Left renal cortex interstitium (tissue), 4 donors: ENCODE measurements around the gene GRK5. TPM values are rescaled to one million over a fixed set of nuclear protein-coding genes. Genes with fewer than 3 reads are reported as not detected.
"Not testable (repeated sequence)": the region's sequence is repeated elsewhere in the genome, so short reads cannot be mapped to it uniquely, and the experiment has no call there.

Experiments
- DNase-seq, 4 donors: peaks; one replicate each; pipeline ENCODE4 v3.0.0-alpha.2; 2013; ENCODE audit warnings: low read depth in 4 of 4, low spot score in 2 of 4, missing footprints in 1 of 4
- polyA plus RNA-seq, 4 donors: library from polyadenylated mRNA; unstranded; fragments of 120-200 nt; gene quantifications; one replicate each; pipeline ENCODE4 v1.2.1, GENCODE V29; 2013; ENCODE audit not compliant: insufficient read length in 4 of 4

The GRK5 gene
- polyA plus RNA-seq, 4 donors, result 15.0 to 17.4 (median 16.4) TPM

DNA sequence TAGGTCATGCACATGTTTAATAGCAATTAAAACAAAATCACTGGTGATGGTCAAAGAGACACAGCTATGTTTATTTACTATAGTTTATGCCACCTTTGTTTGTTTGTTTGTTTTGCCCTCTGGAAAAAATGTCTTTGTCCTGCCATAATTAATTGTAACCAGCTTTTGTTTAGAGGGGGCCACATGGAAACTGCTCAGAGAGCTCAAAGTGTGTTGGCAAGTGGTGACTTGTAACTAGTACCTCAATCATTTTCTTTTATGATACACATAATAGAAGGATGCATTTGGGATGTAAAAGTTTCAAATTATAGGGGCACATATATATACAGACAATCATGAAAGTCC lies 40.2 kb downstream of the GRK5 start:
- no peak for DNase-seq

DNA sequence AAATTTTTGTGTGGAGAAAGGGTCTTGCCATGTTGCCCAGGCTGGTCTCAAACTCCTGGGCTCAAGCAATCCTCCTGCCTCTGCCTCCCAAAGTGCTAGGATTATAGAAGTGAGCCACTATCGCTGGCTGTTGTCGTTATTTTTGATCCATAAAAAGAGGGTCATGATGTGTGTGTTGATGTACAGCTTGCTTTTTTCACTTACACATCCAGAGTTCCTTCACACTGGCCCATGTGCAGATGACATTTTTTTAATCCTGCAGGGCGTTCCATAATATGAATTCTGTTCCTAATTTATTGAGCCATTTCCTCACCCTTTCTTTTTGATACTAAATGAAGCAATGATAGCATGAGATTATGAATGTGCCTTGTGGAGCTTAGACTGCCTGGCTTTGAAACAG lies 40.8 kb downstream of the GRK5 start:
- no peak for DNase-seq

DNA sequence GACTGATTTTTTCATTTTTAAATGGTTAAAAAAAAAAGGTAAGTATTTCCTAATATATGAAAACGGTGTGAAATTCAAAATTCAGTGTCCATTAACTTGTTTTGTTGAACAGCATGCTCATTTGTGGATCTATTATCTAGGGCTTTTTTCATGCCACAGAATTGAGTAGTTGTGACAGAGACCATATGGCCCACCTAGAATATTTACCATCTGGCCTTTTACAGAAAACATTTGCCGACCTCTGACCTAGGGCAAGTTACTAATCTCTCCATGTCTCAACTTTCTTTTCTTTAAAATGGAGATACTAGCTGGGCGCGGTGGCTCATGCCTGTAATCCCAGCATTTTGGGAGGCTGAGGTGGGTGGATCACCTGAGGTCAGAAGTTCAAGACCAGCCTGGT lies 41.3 kb downstream of the GRK5 start:
- DNase-seq, result no peak

DNA sequence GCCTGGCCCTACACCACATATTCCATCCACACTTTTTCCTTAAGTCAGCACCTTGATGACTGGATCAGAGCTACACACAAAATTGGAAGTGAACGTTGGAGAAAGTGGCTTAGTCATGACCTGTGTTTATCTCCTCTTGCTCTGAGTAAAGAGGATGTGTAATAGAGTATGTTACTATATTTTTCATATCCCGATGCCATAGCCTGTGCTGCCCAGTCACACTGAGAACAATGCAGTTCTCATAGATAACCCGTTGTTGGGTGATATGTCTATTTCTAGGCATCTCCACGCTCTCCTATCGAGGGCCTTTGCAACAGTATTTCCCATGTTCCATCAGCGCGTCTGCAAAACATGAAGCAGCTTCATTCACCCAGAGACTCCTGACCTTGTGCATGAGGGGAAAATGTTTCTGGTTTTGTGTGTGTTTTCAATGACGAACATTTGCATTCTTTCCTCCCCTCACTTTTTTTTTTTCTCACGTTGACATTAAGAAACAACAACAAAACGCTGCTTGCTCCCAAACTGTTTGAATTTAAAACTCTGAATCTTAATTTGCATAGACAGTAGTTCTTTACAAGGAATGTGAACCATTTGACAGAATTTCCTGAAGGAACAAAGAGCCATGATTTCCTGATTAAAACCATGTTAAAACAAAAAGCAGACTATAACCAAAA lies 43.4 kb downstream of the GRK5 start:
- DNase-seq, result no peak

DNA sequence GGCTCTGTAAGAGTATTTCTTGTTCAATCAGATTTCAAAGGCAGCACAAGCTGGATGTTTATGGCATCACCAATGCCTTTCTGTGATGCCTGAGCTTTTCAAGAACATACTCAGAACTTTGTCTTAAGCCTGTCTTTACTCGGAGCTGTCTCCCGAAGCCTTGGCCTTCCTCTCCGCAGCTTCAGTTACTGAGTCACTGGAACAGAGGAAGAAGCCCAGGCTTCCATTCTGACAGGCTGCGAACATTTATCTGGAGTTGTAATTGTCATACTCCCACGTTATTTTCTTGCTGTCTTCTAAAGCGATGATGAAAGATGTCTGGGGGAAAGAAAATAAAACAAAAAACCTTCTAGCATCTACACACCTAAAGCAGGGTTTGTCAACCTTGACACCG lies 43.9 kb downstream of the GRK5 start:
- no peak for DNase-seq

DNA sequence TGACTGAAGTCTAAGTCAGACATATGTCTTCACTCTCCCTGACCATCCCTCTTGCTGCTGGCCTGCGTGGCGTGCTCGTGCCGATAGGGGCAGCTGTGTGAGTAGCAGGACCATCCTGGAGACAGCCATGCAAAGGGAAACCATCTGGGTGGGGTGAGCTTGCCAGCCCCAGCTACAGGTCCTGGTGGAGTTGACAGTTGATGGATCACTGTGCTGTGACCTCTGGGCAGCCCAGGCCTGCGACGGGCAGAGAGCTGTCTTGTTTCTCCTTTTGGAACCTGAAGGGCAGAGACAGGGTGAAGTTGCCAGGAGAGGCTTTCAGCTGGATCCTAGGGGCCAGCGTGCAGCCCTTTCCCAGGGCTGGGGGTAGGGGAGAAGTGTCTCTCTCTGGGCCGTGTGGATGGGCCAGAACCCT lies 44.7 kb downstream of the GRK5 start:
- DNase-seq, result no peak

DNA sequence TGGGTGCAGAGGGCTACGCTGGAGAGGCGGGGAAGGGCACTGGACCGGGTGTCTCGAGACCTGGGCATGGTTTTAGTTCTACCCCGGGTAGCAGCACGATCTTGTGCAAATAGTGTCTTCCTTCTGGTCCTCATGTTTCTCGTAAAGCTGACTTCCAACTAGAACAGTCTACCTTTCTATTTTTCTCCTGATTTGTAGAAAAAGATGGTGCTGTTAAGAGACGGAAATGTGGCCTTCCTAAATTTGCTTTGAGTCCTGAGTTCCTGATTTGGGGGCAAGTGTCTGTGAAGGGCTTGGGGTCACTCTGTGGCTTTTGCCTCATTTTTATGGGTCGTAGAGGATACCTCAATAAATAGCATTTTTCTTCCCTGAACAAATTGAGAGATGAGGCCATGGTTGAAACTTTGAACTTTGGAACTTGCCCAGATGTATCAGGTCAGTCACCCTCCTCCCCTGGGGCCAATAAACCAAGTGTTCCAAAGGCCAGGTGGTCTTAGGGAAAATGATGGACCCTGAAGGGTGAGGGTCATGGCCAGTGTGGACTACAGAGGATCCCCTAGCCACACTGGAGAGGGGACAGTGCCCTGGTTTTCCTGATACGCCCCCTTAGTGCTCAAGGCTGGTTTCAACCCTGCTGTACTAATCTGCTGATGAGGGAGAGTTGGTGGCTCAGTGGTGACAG lies 45.2 kb downstream of the GRK5 start:
- DNase-seq, result no peak

DNA sequence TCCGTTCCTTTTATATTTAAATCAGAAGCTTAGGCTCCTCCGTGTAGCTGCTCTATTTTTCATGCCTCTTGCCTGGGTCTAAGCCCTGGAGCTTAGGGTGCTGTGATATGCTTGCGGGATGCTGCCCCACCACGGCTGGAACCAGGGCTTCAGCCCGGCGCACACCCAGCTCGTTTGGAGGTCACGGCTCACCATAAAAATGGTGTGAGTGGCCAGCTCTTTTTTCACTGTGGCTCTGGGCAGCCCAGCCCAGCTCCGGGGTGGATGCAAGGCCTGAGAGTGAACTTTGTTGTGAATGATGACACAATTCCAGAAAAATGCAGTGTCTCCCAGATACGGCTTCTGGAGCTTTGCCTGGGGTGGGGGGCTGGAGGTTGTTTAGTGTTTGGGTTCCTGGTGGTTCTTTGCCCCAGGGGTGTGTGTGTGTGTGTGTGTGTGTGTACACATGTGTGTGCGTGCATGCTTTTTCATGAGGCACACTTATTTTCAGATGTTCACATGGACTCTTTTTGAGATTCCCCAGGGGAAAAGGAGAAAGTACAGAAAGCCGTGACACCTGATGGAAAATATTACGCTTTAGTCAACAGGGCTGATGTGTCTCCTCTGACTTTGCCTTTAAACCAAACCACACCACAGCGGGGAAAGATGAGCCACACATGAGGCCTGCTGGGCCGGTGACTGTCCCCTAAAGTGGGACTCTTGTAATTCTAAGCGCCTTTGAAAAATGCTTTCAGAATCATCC lies 46.2 kb downstream of the GRK5 start:
- DNase-seq, result no peak

DNA sequence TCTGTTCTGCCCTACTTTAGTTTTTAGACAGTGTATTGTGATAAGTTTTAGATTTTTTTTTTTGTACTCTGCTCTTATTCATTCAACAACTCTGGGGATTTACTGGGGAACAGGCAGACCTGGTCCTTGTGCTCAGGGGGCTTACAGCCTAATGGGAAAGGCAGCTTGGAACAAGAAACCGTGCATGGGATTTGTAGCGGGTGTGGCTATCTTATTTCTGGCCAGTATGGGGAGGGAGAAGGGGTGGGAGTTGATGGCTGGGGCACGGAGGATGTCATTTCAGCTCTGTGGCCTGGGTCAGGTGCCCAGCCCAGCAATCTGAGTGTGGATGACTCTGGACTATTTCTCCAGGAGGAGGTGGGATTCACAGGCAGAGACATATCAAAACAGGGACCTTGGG lies 47.0 kb downstream of the GRK5 start:
- no peak for DNase-seq

DNA sequence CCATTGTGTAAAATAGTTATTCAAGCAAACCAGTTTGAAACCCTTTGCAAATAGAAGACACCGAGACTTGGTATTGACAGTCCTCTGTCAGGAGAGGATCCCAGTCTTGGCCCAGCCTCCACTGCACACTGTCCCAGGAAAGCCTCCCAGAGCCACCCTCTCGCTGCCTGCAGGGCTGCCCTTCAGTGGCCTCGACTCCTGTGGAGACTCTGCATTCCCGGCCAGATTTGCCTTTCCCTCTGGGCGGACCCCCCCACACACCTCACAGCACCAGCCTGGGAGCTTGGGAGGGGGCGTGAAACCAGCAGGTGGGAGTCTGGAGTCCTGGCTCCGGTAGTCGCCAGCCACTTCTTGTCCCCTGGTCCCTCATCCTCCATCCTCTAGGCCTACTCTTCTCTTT lies 48.7 kb downstream of the GRK5 start:
- DNase-seq, result no peak

DNA sequence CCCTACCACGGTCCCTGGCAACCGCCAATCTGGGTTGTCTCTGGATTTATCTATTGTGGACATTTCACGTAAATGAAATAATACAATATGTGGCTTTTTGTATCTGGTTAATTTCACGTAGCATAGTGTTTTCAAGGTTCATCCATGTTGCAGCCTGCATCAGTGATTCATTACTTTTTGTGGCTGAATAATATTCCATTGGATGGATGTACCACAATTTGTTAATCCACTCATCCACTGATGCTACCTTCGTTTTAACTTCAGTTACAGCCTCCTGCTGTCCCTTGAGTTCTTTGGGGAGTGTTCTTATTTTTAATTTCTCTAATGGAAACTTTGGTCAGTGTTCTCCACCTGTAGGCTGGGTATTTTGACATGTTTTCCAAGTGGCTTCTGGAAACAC lies 49.5 kb downstream of the GRK5 start:
- DNase-seq, result no peak

DNA sequence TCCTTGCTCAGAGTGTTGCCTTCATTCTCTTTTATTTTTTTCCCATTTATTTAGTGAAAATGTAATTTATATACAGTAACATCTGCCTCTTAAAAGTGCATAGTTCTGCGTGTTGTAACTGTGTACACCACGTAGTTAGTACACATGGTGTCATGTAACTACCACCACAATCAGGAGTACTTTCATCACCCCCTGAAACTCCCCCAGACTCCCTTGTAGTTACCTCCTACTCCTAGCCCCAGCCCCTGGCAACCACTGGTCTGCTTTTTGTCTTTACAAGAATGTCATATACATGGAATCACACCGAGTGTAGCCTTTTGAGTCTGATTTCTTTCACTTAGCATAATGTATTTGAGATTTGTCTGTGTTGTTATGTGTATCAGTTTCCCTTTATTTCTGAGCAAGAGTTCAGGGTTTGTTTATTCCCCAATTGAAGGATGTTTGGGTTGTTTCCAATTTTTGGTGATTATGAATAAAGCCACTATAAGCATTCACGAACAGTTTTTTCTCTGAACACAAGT lies 50.6 kb downstream of the GRK5 start:
- no peak for DNase-seq

DNA sequence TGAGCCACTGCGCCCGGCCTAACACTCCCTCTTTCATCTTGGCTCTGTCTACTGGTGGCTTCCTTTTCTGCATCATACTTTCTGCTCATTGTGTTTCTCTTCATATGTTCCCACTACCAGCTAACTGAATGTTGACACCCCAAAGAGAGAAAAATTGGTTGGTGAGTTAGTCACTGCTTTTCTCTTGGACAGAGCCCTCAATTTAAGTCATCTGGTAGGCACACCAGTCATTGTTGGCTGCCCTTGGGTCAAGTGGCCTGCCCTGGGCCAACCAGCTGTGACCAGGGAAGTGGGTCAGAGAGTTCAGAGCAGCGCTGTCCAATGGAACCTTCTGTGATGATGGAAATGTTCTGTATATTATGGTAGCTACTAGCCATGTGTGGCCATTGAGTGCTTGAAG lies 52.0 kb downstream of the GRK5 start:
- no peak for DNase-seq

DNA sequence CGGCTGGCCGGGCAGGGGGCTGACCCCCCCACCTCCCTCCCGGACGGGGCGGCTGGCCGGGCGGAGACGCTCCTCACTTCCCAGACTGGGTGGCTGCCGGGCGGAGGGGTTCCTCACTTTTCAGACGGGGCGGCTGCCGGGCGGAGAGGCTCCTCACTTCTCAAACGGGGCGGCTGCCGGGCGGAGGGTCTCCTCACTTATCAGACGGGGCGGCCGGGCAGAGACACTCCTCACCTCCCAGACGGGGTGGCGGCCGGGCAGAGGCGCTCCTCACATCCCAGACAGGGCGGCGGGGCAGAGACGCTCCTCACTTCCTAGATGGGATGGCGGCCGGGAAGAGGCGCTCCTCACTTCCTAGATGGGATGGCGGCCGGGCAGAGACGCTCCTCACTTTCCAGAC lies 53.6 kb downstream of the GRK5 start:
- not testable (repeated sequence) for DNase-seq

DNA sequence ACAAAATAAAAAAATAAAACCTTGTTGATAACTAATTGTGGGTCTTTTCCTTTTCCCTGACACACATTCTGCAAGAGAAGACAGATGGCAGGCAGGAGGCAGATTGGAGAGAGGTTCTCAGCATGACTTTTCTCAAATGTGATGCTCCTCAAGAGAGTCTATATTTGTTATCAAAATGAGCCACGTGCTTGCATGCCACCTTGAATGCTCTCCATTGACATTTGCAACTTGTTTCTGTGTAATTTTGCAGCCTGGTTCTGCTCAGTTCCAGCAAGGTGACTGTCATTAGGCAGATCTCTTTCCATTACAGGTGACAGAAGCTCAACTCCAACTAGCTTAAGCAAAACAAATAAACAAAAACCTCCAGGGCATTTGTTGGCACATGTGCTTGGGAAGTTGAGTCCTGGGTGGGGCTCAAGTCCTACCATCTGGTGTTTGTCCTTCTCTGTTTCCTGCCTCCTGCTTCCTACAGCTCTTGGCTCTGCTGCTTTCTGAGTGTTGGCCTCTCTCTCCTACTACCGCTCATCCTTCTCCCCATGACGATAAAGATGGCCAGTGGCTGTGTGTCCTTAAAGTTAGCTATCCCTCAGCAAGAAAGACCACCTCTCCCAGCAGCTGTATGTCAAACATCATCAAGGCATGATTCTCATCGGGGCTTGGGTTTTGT lies 56.7 kb downstream of the GRK5 start:
- no peak for DNase-seq

DNA sequence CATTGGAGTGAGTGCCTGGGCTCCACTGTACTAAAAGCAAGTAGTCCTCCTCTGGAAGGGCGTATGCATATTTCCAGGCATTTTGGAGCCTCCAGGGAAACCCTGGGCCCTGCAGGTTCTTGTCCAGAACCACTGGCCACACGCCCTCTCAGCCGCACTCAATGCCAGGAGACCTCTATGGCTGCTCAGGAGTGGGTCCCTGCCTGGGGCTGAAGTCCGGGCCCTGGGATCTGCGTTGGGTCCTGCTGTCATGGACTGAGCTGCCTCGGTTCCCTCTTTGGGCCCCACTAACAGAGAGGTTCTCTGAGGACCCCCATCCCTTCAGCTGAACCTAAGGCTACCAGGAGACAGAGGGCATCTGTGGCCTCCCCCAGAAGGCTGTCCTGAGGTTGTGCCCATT lies 58.3 kb downstream of the GRK5 start:
- no peak for DNase-seq

DNA sequence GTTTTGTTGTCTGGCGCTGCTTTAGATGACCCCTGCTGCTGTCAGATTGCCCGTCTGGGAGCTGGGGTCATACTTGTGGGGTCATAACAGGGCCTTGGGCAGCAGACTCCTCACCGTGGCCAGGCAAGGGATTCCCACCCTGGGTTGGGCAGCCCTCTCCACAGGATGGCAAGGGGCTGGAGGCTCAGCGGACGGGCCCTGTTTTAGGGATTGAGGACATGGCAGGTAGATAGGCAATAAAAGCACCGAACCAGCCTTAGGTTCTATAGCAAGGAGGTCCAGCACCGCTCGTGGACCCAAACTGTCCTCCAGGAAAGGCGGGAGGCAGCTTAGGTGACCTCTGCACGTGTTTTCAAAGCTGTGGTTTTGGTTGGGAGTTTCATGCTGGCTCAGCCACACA lies 60.0 kb downstream of the GRK5 start:
- DNase-seq, result no peak

DNA sequence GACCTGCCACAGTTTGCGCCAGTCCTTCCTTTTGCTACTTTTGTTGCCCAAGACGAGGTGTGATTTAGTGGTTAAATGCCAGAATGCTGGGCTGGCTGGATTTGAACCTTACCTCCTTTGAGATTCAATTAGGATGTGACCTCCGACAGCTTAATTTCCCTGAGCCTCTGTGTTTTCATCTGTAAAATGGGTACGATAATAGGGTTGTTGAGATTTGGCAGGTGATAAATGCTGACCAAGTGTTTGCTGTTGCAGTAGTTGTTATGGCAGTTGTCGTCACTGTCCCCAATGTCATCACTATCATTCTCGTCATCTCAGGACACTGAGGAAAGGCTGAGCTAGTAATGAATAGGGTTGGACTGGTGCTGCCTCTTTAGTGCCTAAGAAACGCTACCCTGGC lies 61.1 kb downstream of the GRK5 start:
- no peak for DNase-seq

DNA sequence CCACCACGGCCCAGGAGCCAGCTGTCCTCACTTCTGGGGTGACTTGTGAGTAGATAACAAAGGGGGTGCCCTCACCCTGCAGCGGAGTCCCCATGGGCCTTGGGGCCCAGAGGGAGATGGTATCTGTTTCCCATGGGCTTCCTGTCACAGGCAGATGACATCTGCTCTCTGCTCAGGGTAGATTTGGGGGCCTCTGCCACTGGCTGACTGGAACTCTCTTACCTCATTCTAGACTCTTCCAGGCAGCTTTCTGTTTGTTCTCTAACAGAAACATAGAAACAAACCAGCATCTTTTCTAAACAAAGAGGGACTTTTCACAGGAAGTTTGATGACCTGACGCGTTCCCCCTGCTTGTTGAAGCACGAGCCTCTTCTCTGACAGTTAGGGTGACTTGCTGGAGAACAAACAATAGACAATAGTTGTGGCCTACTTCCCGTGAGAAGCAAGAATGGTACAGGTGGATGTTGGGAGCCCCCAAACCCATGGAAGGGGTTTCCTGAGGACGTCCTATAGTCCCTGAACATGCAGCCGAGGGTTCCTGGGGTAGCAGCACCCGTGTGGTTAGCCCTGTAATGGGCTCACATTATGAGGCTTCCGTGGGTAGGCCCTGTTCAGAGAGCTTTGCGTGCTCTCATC lies 61.6 kb downstream of the GRK5 start:
- no peak for DNase-seq

DNA sequence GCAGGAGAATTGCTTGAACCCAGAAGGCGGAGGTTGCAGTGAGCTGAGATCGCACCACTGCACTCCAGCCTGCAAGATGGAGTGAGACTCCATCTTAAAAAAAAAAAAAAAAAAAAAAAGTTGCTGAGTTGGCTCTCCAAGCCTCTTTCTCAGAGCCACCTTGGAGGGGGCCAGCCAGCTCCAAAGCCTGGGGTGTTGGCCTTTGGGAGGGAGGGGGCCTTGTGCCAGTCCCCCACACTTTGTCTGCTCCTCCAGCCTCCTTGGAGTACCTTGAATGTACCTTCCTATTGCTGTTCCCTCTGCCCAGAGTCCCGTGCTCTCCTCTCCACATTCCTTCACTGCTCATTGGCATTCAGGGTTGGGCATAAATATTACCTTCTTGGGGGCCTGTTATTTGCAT lies 62.4 kb downstream of the GRK5 start:
- no peak for DNase-seq
